ENCODE data around the gene E2F3.
A peak's percentile ranks its signal among the peaks of the same experiment; 100 is the strongest.

E2F3 gene

GRCh38 chr6:20532881-20533280 is 131.2 kb downstream of the E2F3 start:
- DNase-seq (ENCODE audit: low read depth in 2 of 2, low spot score in 1 of 2) = no peak

- DNase-seq (ENCODE audit: low read depth in 2 of 2, low spot score in 1 of 2) = no peak
These were observed 132.1 kb downstream of the E2F3 start for GRCh38 chr6:20533746-20534294.

GRCh38 chr6:20534295-20535262 is 132.9 kb downstream of the E2F3 start, which contains the start of gene CDKAL1:
TSS of gene CDKAL1 (plus strand) at chr6:20534457. CDS start at chr6:20546351, 11,894 bp downstream.
- peak; percentile 75 to 85 for DNase-seq (ENCODE audit: low read depth in 2 of 2, low spot score in 1 of 2)

- DNase-seq (ENCODE audit: low read depth in 2 of 2, low spot score in 1 of 2) = no peak
These were observed 136.5 kb downstream of the E2F3 start for GRCh38 chr6:20538131-20538662.

GRCh38 chr6:20538907-20539306 is 137.2 kb downstream of the E2F3 start:
- DNase-seq (ENCODE audit: low read depth in 2 of 2, low spot score in 1 of 2) = no peak

GRCh38 chr6:20539387-20539786 is 137.7 kb downstream of the E2F3 start:
- no peak for DNase-seq (ENCODE audit: low read depth in 2 of 2, low spot score in 1 of 2)

- no peak for DNase-seq (ENCODE audit: low read depth in 2 of 2, low spot score in 1 of 2)
These were observed 139.0 kb downstream of the E2F3 start for GRCh38 chr6:20540683-20541082.

GRCh38 chr6:20541382-20541781 is 139.7 kb downstream of the E2F3 start:
- no peak for DNase-seq (ENCODE audit: low read depth in 2 of 2, low spot score in 1 of 2)

- DNase-seq (ENCODE audit: low read depth in 2 of 2, low spot score in 1 of 2) = no peak
These were observed 141.4 kb downstream of the E2F3 start for GRCh38 chr6:20542927-20543602.
